Vagina (tissue), 2 donors: ENCODE results near the gene SPATA21.

Source experiments
- CTCF ChIP-seq, 3 experiments: fragments of 450-650 bp in 2 of 3; fragments of 200-600 bp in 1 of 3; sonication (generic) in 1 of 3; IDR thresholded peaks; one replicate each; pipeline ENCODE4 v1.5.1; 2017 to 2019; ENCODE audit warnings: antibody characterized with exemption in 3 of 3, mild to moderate bottlenecking in 2 of 3, moderate library complexity in 2 of 3
- POLR2A ChIP-seq, 2 donors: fragments of 450-650 bp; IDR thresholded peaks; one replicate each; pipeline ENCODE4 v1.6.1; 2017; ENCODE audit warnings: antibody characterized with exemption in 2 of 2, mild to moderate bottlenecking in 2 of 2, moderate library complexity in 2 of 2

- TF ChIP-seq CTCF (IDR thresholded peaks at IDR 0.05) (no peak), POLR2A (IDR thresholded peaks at IDR 0.05) (no peak)
Observed at GRCh38 chr1:16354619-16355018, 82.6 kb downstream of the SPATA21 start.
